Ovary (tissue), 9 donors: ENCODE data around the gene CRBN. TPM values are rescaled to one million over a fixed set of nuclear protein-coding genes. Genes with fewer than 3 reads are reported as not detected.

Experiments used
- DNase-seq, 5 donors: peaks; one replicate each; pipeline ENCODE4 v3.0.0-alpha.2; 2019 to 2020
- H3K27ac ChIP-seq, 2 donors: fragments of 200-600 bp; one replicate each; pipeline versions ENCODE4 v1.5.1 to v1.8.0; 2019 to 2022
- H3K27me3 ChIP-seq: fragments of 200-600 bp; one replicate; pipeline ENCODE4 v1.8.0; 2022
- H3K36me3 ChIP-seq: fragments of 200-600 bp; sonication (generic); one replicate; pipeline ENCODE4 v1.5.1; 2019
- H3K4me1 ChIP-seq: one replicate; pipeline ENCODE4 v1.8.1; 2013; ENCODE audit warnings: mild to moderate bottlenecking, moderate library complexity; ENCODE audit not compliant: insufficient read depth
- H3K4me3 ChIP-seq: fragments of 200-600 bp; sonication (generic); one replicate; pipeline ENCODE4 v1.5.1; 2017
- H3K9me3 ChIP-seq, 2 donors: fragments of 200-600 bp in 1 of 2; sonication (generic) in 1 of 2; one replicate each; pipeline versions ENCODE4 v1.5.1 to v1.8.1; 2013 to 2019; ENCODE audit warnings: mild to moderate bottlenecking in 1 of 2, moderate library complexity in 1 of 2
- EP300 ChIP-seq: sonication (generic); formaldehyde crosslinking; IDR thresholded peaks from one replicate; pipeline ENCODE4 v1.6.1; 2017; ENCODE audit warnings: antibody characterized with exemption
- POLR2A ChIP-seq: fragments of 450-650 bp; IDR thresholded peaks from one replicate; pipeline ENCODE4 v1.6.1; 2017; ENCODE audit warnings: antibody characterized with exemption, mild to moderate bottlenecking, moderate library complexity
- WGBS, 3 donors: extraction: QIAGEN DNeasy Blood & Tissue Kit in 1 of 3; methylation state at CpG; one replicate each; pipeline versions ENCODE4 v1.1.5 to v1.1.7; 2013 to 2017; 5-methylcytosine and 5-hydroxymethylcytosine counted together
- intact Hi-C, 4 donors: fragments of 100-400 bp; cut with DNase I; formaldehyde crosslinking; loops; one replicate each; pipeline versions ENCODE4 v1.11.0 to v1.15.1; 2022 to 2023
- polyA plus RNA-seq, 2 donors: library from polyadenylated mRNA; stranded (reverse); fragments of 200-250 nt in 1 of 2; fragments of 350-450 nt in 1 of 2; fragmentation: Illumina TruSeq in 1 of 2; extraction: RNeasy Lipid Tissue Mini Kit (QIAGEN cat#74804) in 1 of 2; gene quantifications; one replicate each; pipeline ENCODE4 v1.2.3, GENCODE V29; 2013 to 2014
- total RNA-seq, 7 donors: library from RNA; depleted of rRNA in 2 of 7; stranded (reverse); fragments of >200 nt in 2 of 7; fragmentation: NEBNext Ultra II Directional in 3 of 7; extraction: Animal tissue kit (Norgen Biotek cat#: 25700) in 3 of 7; gene quantifications; one replicate each; pipeline versions ENCODE4 v1.1.0 to v1.2.4, GENCODE V29; 2016 to 2023
- TF ChIP-seq, protein P1 (sequence below), 3 donors: fragments of 450-650 bp in 2 of 3; fragments of 200-600 bp in 1 of 3; IDR thresholded peaks; one replicate each; pipeline versions ENCODE4 v1.5.1 to v1.8.0; 2016 to 2022; ENCODE audit warnings: antibody characterized with exemption in 3 of 3, mild to moderate bottlenecking in 1 of 3
- donor health status: DM: no; HTN: no; CAD: no; lungs with moderate emphysema.
- donor health status: DM: no; HTN: no; CAD: no.
- donor health status: Bipolar disorder and iron deficiency.
- donor health status: DM: yes; HTN: yes; CAD: no.
- donor health status: DM: no; HTN: no; CAD: no.
- donor health status: DM: yes; HTN: yes; CAD: no.

CRBN gene
- total and polyA plus RNA-seq, 9 donors, result 39.1 to 102 (median 54.8) TPM

DNA sequence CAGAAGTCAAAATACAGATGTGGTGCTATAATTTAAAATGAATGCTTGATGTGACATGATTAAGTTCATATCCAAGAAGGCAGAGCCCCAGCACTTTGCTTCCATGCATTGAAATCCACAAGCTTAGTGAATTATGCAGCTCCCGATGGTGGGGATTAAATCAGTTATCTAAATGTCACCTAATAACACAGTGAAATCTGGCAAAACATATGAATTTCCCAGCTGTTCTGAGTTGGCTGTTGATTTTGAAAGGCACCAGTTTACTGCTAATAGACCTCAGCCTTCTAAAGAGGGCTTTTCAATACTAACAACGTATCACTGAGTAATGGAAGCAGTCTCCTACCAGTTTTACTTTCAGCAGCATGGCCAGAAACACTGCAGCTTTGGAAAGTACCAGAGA lies 19.8 kb upstream of the CRBN start:
- WGBS, 3 donors, result 12 to 22% (median 17%) methylated on average over 2 of the region's 2 CpGs
- no peaks in the 10 kb centered on the region for H3K9me3 ChIP-seq
- no peaks in the 10 kb centered on the region for H3K27me3 ChIP-seq
- TF ChIP-seq EP300, result no peak
- no peak for TF ChIP-seq POLR2A
- TF ChIP-seq, protein P1, sequence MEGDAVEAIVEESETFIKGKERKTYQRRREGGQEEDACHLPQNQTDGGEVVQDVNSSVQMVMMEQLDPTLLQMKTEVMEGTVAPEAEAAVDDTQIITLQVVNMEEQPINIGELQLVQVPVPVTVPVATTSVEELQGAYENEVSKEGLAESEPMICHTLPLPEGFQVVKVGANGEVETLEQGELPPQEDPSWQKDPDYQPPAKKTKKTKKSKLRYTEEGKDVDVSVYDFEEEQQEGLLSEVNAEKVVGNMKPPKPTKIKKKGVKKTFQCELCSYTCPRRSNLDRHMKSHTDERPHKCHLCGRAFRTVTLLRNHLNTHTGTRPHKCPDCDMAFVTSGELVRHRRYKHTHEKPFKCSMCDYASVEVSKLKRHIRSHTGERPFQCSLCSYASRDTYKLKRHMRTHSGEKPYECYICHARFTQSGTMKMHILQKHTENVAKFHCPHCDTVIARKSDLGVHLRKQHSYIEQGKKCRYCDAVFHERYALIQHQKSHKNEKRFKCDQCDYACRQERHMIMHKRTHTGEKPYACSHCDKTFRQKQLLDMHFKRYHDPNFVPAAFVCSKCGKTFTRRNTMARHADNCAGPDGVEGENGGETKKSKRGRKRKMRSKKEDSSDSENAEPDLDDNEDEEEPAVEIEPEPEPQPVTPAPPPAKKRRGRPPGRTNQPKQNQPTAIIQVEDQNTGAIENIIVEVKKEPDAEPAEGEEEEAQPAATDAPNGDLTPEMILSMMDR (IDR thresholded peaks at IDR 0.05), result no peak
- no peaks in the 10 kb centered on the region for H3K36me3 ChIP-seq
- H3K27ac ChIP-seq, result no peak overlapping the region
- no peak overlapping the region for H3K4me3 ChIP-seq
- H3K4me1 ChIP-seq, result no peaks in the 10 kb centered on the region
- intact Hi-C loops, result loop anchor here in 1 of 4 donors (10.0 kb wide), 1 partner anchor 1095 kb away; no protein-coding TSS in a partner anchor
- no peak for DNase-seq

DNA sequence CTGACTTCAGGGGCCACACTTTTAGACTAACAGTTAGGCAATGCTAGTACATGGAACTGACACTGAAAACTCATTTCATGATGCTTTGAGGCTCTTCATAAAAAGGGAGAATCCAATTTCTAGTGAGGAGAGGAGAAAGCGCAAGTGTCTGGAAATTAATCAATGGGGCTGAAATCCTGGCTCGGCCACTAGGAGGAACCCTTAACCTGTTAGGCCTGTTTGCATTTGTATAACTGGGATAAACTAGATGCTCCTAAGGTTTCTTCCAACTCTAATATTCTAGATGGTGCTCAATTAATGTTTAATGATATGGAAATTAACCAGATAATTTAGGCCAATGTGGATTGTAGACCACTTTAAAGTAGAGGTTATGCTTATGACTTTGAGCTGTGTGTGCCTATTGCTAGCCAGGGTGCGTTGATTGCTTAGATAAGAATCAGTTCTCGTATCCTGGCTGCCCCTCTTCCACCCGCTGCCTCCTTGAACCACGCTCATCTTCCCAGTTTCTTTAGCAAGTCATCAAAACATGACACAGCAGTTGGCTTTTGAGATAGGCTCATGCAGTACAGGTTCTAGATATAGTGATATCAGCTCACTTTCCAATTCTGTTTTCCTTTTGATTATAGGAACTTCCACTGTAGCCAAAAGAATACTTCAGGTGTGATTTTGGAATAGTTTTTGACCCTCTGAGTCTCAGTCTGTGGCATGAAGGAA lies 16.8 kb upstream of the CRBN start:
- intact Hi-C loops, result loop anchor here in 1 of 4 donors (10.0 kb wide), 1 partner anchor 1098 kb away; no protein-coding TSS in a partner anchor
- 55 to 62% (median 61%) methylated on average over 6 of the region's 6 CpGs for WGBS, 3 donors
- Histone ChIP-seq H3K4me3 (no peak overlapping the region), H3K27me3 (no peaks in the 10 kb centered on the region), H3K9me3 (no peaks in the 10 kb centered on the region), H3K27ac (no peak overlapping the region), H3K36me3 (no peaks in the 10 kb centered on the region), H3K4me1 (no peaks in the 10 kb centered on the region)
- no peak for DNase-seq
- TF ChIP-seq EP300 (no peak), POLR2A (no peak)
- TF ChIP-seq, protein P1 (IDR thresholded peaks at IDR 0.05), result no peak

DNA sequence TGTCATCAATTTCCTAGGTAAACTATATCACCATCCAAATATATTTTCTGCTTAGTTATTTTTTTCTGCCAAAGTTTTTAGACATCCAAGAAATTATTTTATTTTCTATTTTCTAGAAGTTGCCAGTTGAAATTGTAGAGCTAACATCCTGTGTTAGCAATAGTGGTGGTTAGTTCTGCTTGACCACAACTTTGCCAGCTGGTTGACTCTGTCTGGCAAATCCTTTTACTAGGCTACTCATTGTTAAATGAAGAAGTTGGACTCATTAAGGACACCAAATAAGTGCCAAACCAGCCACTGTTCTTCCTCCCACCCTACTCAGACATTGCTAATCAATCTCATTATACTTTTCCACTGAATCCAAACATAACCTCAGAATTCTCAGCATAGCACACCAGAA lies 15.4 kb upstream of the CRBN start:
- Histone ChIP-seq H3K27me3 (no peaks in the 10 kb centered on the region), H3K4me1 (no peaks in the 10 kb centered on the region), H3K4me3 (no peak overlapping the region), H3K9me3 (no peaks in the 10 kb centered on the region), H3K36me3 (no peaks in the 10 kb centered on the region), H3K27ac (no peak overlapping the region)
- intact Hi-C loops, result loop anchor here in 1 of 4 donors (10.0 kb wide), 1 partner anchor 1100 kb away; no protein-coding TSS in a partner anchor
- no peak for DNase-seq
- TF ChIP-seq POLR2A, result no peak
- TF ChIP-seq, protein P1 (IDR thresholded peaks at IDR 0.05), result no peak
- no peak for TF ChIP-seq EP300

DNA sequence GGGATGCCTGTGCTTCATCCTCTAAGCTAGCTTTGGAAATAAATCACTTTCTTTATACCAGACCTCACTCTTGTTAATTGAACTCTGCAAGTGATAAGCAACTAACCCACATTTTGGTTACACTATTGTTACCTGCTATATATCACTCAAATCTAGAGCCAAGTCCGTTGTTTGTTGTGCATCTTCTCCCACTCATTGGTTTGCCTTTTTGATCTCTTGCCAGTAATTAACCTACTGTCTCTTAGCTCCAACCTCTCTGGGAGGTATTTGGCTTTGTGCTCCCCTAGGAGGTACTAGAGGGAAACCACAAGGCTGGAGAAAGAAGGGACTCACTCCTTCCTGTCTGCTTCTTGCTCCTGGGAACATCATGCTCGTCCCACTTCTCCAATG lies 12.8 kb upstream of the CRBN start:
- Histone ChIP-seq H3K4me3 (no peak overlapping the region), H3K27ac (no peak overlapping the region), H3K27me3 (no peaks in the 10 kb centered on the region), H3K4me1 (no peaks in the 10 kb centered on the region), H3K36me3 (no peaks in the 10 kb centered on the region), H3K9me3 (no peaks in the 10 kb centered on the region)
- TF ChIP-seq EP300 (no peak), POLR2A (no peak)
- TF ChIP-seq, protein P1 (IDR thresholded peaks at IDR 0.05), result no peak
- no peak for DNase-seq
- intact Hi-C loops, result loop anchor here in 1 of 4 donors (10.0 kb wide), 1 partner anchor 1103 kb away; no protein-coding TSS in a partner anchor
- WGBS, 3 donors, result 10 to 15% (median 11%) methylated on average over 2 of the region's 2 CpGs
